ENCODE data around the gene QSOX2. TPM values are rescaled to one million over a fixed set of nuclear protein-coding genes. Genes with fewer than 3 reads are reported as not detected.

Gene QSOX2
- total RNA-seq, 2 experiments from 2014 or later, result 50.0 to 57.5 TPM

GRCh38 chr9:136209232-136209631, 36.4 kb downstream of the QSOX2 start:
- DNase-seq (ENCODE audit: low spot score), result no peak
- Histone ChIP-seq H4K20me1 (ENCODE audit: insufficient read depth, low read length) (peaks cover 4% of the 10 kb centered on the region; the same call in 1 of the 2 replicates), H3K4me1 (ENCODE audit: insufficient read depth, low read length, poor library complexity, severe bottlenecking) (peaks cover 14% of the 10 kb centered on the region), H3K4me3 (ENCODE audit: low read depth, low read length, poor library complexity, severe bottlenecking) (no peak overlapping the region), H3K9me2 (ENCODE audit: insufficient read depth, low read length) (no peaks in the 10 kb centered on the region), H2AFZ (ENCODE audit: low read length) (no peak overlapping the region), H3K79me2 (ENCODE audit: insufficient read depth, low read depth, low read length) (no peaks in the 10 kb centered on the region), H3K36me3 (ENCODE audit: insufficient read depth, low read length) (peaks cover 69% of the 10 kb centered on the region), H3K4me2 (ENCODE audit: low read length) (no peak overlapping the region), H3K9me3 (ENCODE audit: low read length) (no peaks in the 10 kb centered on the region), H3K27ac (ENCODE audit: low read depth, low read length, poor library complexity, severe bottlenecking) (no peak overlapping the region)
- BruUV-seq (replicated peaks), result no TSS peak
- TF ChIP-seq CTCF (conservative IDR thresholded peaks at IDR 0.05; ENCODE audit: low read length) (no peak), EZH2phosphoT487 (IDR thresholded peaks at IDR 0.05; ENCODE audit: borderline replicate concordance, low read depth, low read length) (no peak)
- intact Hi-C loops (cut with micrococcal nuclease; ENCODE audit: unreplicated experiment), result no loop called here
- ChIA-PET POLR2A (no interaction called here), CTCF (ENCODE audit: unreplicated experiment) (no interaction called here)

- Histone ChIP-seq H3K27ac (ENCODE audit: low read depth, low read length, poor library complexity, severe bottlenecking) (no peak overlapping the region), H3K36me3 (ENCODE audit: insufficient read depth, low read length) (peaks cover 64% of the 10 kb centered on the region), H3K4me2 (ENCODE audit: low read length) (no peak overlapping the region), H3K9me3 (ENCODE audit: low read length) (no peaks in the 10 kb centered on the region), H4K20me1 (ENCODE audit: insufficient read depth, low read length) (peaks cover 4% of the 10 kb centered on the region; the same call in 1 of the 2 replicates), H2AFZ (ENCODE audit: low read length) (no peak overlapping the region), H3K4me1 (ENCODE audit: insufficient read depth, low read length, poor library complexity, severe bottlenecking) (peaks cover 14% of the 10 kb centered on the region), H3K4me3 (ENCODE audit: low read depth, low read length, poor library complexity, severe bottlenecking) (no peak overlapping the region), H3K9me2 (ENCODE audit: insufficient read depth, low read length) (no peaks in the 10 kb centered on the region), H3K79me2 (ENCODE audit: insufficient read depth, low read depth, low read length) (no peaks in the 10 kb centered on the region)
- CTCF ChIA-PET (ENCODE audit: unreplicated experiment), result no interaction called here
- no TSS peak for BruUV-seq (replicated peaks)
- TF ChIP-seq CTCF (conservative IDR thresholded peaks at IDR 0.05; ENCODE audit: low read length) (no peak), EZH2phosphoT487 (IDR thresholded peaks at IDR 0.05; ENCODE audit: borderline replicate concordance, low read depth, low read length) (no peak)
- POLR2A ChIA-PET, result no interaction called here
- DNase-seq (ENCODE audit: low spot score), result no peak
- intact Hi-C loops (cut with micrococcal nuclease; ENCODE audit: unreplicated experiment), result no loop called here
These were observed 36.9 kb downstream of the QSOX2 start for GRCh38 chr9:136208675-136209074.

GRCh38 chr9:136207616-136208015, 38.0 kb downstream of the QSOX2 start:
- no TSS peak for BruUV-seq (replicated peaks)
- peaks cover 4% of the 10 kb centered on the region; the same call in 1 of the 2 replicates for H4K20me1 ChIP-seq (ENCODE audit: insufficient read depth, low read length)

More at GRCh38 chr9:136207616-136208015, 38.0 kb downstream of the QSOX2 start:
- Histone ChIP-seq H3K9me2 (ENCODE audit: insufficient read depth, low read length) (no peaks in the 10 kb centered on the region), H2AFZ (ENCODE audit: low read length) (no peak overlapping the region), H3K4me1 (ENCODE audit: insufficient read depth, low read length, poor library complexity, severe bottlenecking) (peaks cover 12% of the 10 kb centered on the region), H3K4me2 (ENCODE audit: low read length) (no peak overlapping the region), H3K9me3 (ENCODE audit: low read length) (no peaks in the 10 kb centered on the region), H3K27ac (ENCODE audit: low read depth, low read length, poor library complexity, severe bottlenecking) (no peak overlapping the region), H3K36me3 (ENCODE audit: insufficient read depth, low read length) (peaks cover 53% of the 10 kb centered on the region; the same call in 1 of the 2 replicates), H3K4me3 (ENCODE audit: low read depth, low read length, poor library complexity, severe bottlenecking) (no peak overlapping the region), H3K79me2 (ENCODE audit: insufficient read depth, low read depth, low read length) (no peaks in the 10 kb centered on the region)
- ChIA-PET CTCF (ENCODE audit: unreplicated experiment) (interaction anchor here (0.5 kb wide), 1 partner anchor 9 kb away, joined by 8 read pairs; no protein-coding TSS in a partner anchor), POLR2A (no interaction called here)
- DNase-seq (ENCODE audit: low spot score), result no peak
- intact Hi-C loops (cut with micrococcal nuclease; ENCODE audit: unreplicated experiment), result no loop called here
- no peak for TF ChIP-seq CTCF (conservative IDR thresholded peaks at IDR 0.05; ENCODE audit: low read length)
